Activated CD4-positive, alpha-beta T cell treated with anti-CD3 and anti-CD28 coated beads, Interleukin-2, Interleukin-4, amounts not matched to agents 100 ng/mL and 50 ng/mL, durations not matched to agents 16 hours and 8 hours (primary cell): ENCODE data around the gene CALY.

Experiments used
- DNase-seq: peaks from one replicate; pipeline ENCODE4 v3.0.0-alpha.2; 2020; ENCODE audit warnings: low spot score

Gene CALY

GRCh38 chr10:133351408-133352318 is 15.0 kb upstream of the CALY start:
- no peak for DNase-seq

DNA sequence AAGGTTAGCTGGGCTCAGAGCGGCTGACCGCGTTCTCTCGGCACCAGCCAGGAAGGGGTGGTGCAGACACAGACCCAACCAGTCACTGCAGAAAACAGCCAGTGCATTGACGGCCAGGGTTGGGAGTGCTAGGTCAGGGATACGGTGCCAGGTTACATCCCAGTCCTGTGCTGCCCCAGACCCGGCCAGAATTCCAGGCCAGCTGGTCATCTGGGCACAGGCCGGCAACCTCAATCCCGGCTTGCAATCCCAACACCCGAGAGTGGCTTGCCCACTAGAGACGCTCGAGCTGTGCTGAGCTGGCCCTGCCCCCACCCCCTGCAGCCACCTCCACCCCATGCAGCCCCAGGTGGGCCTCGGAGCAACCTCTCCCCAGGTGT is 14.2 kb upstream of the CALY start:
- DNase-seq: no peak

DNA sequence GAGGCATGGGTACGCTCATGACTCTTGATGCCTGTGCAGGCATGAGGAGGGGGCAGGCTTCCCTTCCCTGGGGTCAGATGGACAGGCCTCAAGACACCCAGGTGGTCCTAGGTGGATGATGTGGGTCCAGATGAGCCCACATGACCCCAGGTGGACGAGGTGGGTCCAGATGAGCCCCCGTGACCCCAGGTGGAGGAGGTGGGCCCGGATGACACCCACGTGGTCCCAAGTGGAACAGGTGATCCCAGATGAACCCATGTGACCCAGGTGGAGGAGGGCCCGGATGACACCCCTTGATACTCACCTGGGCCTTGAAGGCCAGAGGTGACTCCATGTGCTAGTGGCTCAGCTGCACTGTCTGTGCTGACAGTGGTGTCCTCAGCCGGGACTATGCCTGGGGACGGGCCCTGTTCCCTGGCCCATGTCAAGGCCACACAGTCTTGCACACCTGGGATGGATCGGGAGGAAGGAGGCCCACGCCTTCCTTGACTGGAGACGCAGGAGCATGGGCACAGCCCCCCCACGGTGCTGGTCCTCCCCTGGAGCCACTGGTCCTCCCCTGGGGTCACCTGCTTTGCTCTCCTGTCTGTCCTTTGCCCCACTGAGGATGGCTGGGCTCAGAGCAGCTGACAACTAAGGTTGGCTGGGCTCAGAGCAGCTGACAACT is 13.7 kb upstream of the CALY start:
- no peak for DNase-seq

DNA sequence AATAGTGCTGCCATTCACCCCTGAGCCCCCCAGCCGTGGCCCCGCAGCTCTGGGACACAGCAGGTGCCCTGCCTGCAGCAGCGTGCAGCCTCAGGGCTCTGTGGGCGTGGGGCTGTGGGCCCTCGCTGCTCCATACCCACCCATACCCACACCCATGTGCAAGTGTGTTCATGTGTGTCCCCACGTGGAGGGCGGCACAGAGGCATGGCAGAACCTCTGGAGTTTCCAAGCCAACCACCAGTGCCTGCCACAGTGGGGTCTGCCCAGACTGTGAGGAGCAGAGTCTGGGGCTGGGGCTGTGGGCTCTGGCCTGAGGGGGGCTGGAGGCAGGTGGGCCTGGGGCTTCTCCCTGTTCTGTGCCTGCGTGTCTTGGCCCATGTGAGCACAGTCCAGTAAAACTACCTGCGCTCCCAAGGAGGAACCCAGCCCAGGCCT is 12.9 kb upstream of the CALY start:
- no peak for DNase-seq

GRCh38 chr10:133349160-133349568 is 12.5 kb upstream of the CALY start:
- DNase-seq: no peak

DNA sequence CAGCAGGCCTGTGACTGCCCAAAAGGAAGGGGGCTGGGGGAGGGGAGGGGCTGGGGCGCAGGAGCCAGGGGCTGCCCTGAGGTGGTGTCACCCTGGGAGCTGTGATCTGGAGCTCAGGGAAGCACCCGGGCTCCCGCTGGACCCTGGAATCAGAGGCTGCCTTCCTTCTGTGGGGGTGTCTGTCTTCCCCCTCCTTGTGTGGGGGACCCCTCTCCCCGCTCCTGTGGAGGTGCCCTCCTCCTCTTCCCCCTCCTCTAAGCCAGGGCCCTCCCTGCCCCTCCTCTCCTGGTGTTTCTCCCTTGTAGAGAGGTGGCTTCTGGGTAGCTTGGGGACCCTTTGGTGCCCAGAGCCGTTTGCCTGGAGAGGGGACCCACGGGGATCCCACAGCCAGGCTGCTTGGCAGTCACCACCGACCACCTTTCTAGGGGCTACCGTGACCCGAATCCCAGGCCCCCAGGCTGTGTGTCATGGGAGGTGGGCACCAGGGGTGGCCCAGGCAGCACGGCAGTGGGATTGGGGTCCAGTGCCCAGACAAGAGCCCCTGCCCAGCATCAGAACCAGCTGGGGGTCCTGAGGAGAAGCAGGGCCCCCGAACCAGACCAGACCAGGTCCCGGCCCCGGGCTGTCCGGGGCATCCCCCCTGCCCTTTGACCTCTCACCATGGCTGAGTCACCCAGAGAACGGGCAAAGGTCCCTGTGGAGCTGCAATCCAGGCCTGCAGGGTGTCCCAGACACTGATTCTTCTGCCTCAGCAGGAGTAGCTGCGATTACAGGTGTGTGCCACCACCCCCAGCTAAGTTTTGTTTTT is 11.2 kb upstream of the CALY start:
- DNase-seq: no peak

DNA sequence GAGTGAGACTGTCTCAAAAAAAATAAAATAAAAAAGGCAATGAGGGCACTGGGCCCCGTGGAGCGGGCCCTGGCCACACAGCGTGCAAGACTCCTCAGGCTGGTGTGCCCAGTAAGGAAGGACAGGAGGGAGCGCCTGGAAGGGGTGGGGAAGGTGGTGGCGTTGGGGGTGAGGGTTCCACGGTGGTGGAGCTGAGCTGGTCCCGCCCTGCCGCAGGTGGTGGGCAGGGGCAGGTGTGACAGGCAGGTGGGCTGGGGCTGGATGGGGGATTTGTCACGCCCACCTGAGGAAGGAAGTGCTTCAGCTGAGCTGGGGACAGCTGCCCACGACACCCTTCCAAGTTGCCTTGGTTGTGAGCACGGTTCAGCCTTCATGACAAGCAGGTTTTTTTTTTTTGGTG is 9.7 kb upstream of the CALY start:
- DNase-seq: no peak

DNA sequence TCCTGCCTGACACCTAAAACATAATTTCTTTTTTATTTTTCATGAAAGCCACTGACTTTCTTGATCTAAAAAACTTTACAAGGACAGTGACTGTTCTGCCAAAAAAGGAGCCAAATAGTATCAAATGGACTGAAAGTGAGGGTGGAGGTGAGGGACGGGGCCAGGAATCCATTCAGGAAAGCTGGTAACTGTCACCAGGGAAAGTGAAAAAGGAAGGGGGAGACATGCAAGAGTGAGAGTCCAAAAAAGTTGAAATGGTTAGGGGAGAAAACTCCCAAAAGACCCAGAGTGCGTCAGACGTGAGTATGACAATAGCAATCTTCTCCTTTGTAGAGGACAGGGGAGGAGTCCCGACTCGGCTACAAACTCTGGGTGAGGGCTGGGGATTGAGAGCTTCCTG is 7.5 kb upstream of the CALY start:
- DNase-seq: no peak

DNA sequence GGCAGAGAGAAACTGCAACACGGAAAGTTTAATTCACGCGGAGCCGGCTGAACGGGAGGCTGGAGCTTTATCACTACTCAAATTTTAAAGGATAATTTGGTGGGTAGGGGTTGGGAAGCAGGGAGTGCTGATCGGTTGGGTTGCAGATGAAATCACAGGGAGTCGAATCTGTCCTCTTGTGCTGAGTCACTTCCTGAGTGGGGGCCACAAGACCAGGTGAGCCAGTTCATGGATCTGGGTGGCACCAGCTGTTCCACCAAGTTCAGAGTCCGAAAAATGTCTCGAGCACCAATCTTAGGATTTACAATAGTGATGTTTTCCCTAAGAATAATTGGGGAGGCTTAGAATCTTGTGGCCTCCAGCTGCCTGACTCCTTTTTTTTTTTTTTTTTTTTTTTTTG is 6.9 kb upstream of the CALY start:
- no peak for DNase-seq

- DNase-seq: no peak
Observed at GRCh38 chr10:133342942-133343341, 6.2 kb upstream of the CALY start.

- DNase-seq: no peak
Observed at GRCh38 chr10:133341983-133342382, 5.3 kb upstream of the CALY start.

- DNase-seq: no peak
Observed at GRCh38 chr10:133339708-133340380, 3.1 kb upstream of the CALY start.

GRCh38 chr10:133338080-133339071 is 1.7 kb upstream of the CALY start:
- DNase-seq: no peak

GRCh38 chr10:133337370-133337725 is 652 bp upstream of the CALY start:
- DNase-seq: no peak

- no peak for DNase-seq
Observed at GRCh38 chr10:133336118-133336576, 549 bp downstream of the CALY start.

- DNase-seq: no peak
Observed at GRCh38 chr10:133335246-133336117, 1.2 kb downstream of the CALY start.

DNA sequence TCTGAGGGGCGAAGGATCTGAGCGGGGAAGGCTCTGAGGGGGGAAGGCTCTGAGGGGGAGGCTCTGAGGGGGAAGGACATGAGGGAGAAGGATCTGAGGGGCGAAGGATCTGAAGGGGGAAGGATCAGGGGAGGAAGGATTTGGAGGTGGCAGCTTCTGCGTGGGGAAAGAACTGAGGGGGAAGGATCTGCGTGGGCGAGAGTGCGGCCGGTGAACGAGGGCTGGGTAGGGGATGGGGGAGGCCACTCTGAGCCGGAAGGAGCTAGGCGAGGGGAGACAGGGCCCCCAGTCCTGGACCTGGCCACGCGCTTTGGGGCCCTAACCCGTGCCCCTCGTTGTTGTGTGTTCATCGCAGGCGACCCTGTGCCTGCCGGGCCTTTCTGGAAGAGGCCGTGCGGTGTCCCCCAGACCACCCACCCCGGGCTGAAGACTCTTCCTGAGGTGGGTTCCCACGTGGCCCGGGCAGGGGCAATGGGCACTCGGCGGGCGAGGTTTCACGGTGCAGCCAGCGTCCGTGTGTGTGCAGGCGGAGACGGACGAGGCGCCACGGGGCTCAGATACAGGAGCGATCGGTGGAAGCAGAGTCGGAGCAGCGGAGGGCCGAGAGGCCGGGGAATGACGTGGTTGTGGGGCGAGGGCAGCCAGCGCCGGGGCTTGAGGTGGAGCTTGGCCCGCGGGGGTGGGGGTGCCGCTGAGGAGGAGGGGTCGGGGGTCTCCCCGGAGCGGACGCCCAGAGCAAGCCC is 2.0 kb downstream of the CALY start:
- DNase-seq: no peak

GRCh38 chr10:133332936-133333699 is 3.6 kb downstream of the CALY start:
- no peak for DNase-seq
